ENCODE data around the gene BCORL1.

DNA sequence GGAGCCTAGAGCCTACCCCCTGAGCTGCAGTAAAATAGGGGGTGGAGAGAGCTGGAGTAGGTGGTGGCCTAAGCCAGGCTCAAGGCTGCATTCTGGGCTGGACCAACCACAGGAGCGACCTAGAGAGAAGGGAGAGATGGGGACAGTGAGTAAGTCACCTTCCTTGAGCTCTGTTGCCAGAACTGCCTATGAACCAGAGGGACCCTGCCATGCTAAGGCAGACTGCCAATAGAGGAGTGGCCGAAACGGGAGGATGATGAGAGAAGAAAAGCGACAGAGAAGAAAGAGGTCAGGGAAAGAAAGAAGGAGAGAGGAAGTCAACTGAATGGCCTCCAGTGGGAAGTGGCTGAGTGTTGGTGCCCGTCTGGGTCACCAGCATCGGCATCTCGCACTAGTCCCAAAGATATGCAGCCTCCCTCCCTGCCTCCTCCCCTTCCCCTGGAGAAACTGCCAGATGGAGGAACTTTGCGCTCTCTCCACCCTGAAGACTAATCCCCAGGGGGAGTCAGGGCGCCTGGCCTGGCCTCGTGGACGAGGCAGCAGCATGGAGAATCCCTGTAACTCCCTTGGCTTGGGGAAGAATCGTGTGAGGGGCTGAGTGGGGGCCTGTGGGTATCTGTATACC is 99.1 kb downstream of the BCORL1 start:
- TF ChIP-seq, protein P1, sequence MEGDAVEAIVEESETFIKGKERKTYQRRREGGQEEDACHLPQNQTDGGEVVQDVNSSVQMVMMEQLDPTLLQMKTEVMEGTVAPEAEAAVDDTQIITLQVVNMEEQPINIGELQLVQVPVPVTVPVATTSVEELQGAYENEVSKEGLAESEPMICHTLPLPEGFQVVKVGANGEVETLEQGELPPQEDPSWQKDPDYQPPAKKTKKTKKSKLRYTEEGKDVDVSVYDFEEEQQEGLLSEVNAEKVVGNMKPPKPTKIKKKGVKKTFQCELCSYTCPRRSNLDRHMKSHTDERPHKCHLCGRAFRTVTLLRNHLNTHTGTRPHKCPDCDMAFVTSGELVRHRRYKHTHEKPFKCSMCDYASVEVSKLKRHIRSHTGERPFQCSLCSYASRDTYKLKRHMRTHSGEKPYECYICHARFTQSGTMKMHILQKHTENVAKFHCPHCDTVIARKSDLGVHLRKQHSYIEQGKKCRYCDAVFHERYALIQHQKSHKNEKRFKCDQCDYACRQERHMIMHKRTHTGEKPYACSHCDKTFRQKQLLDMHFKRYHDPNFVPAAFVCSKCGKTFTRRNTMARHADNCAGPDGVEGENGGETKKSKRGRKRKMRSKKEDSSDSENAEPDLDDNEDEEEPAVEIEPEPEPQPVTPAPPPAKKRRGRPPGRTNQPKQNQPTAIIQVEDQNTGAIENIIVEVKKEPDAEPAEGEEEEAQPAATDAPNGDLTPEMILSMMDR (IDR thresholded peaks at IDR 0.05; ENCODE audit: low read depth, low read length) = no peak
- TF ChIP-seq EZH2phosphoT487 (IDR thresholded peaks at IDR 0.05; ENCODE audit: low read depth) = no peak

Measured in OCI-LY3 (cell line).